Muscle of leg (tissue), 11 donors: ENCODE data around the gene MYO5A. TPM values are rescaled to one million over a fixed set of nuclear protein-coding genes. Genes with fewer than 3 reads are reported as not detected.
A peak's percentile ranks its signal among the peaks of the same experiment; 100 is the strongest.
"Not testable (repeated sequence)": the region's sequence is repeated elsewhere in the genome, so short reads cannot be mapped to it uniquely, and the experiment has no call there.

Source experiments
- DNase-seq: peaks from one replicate; pipeline ENCODE4 v3.0.0; 2013
- H3K27ac ChIP-seq: one replicate; pipeline ENCODE4 v1.5.1; 2013; ENCODE audit warnings: mild to moderate bottlenecking, low read length, control low read depth
- H3K27me3 ChIP-seq: one replicate; pipeline ENCODE4 v1.6.1; 2013; ENCODE audit warnings: low read length; ENCODE audit not compliant: control insufficient read depth, insufficient read depth
- H3K36me3 ChIP-seq: one replicate; pipeline ENCODE4 v1.6.1; 2013; ENCODE audit warnings: low read length; ENCODE audit not compliant: control insufficient read depth, insufficient read depth
- H3K4me1 ChIP-seq: one replicate; pipeline ENCODE4 v1.6.1; 2013; ENCODE audit warnings: low read length; ENCODE audit not compliant: control insufficient read depth, insufficient read depth
- H3K4me3 ChIP-seq: one replicate; pipeline ENCODE4 v1.5.1; 2013; ENCODE audit warnings: low read length, control low read depth
- H3K9me3 ChIP-seq: replicated peaks from 2 replicates; pipeline ENCODE4 v1.6.1; 2013; ENCODE audit warnings: low read depth, low read length; ENCODE audit not compliant: control insufficient read depth
- WGBS: methylation state at CpG from one replicate; pipeline ENCODE4 v1.1.5; 2013; ENCODE audit warnings: missing lambda C conversion rate; ENCODE audit not compliant: insufficient coverage; 5-methylcytosine and 5-hydroxymethylcytosine counted together
- polyA plus RNA-seq, 8 donors: library from polyadenylated mRNA; unstranded; fragments of 120-200 nt; gene quantifications; one replicate each; pipeline versions ENCODE4 v1.2.1 to v1.2.3, GENCODE V29; 2013; ENCODE audit warnings: inconsistent platforms in 1 of 8, low replicate concordance in 1 of 8; ENCODE audit not compliant: insufficient read length in 8 of 8, insufficient read depth in 1 of 8
- total RNA-seq: library from RNA; stranded (reverse); fragments of 120-200 nt; gene quantifications from one replicate; pipeline ENCODE4 v1.2.4, GENCODE V29; 2013

Gene MYO5A
- total and polyA plus RNA-seq, 9 donors: 3.9 to 9.9 (median 6.9) TPM

DNA sequence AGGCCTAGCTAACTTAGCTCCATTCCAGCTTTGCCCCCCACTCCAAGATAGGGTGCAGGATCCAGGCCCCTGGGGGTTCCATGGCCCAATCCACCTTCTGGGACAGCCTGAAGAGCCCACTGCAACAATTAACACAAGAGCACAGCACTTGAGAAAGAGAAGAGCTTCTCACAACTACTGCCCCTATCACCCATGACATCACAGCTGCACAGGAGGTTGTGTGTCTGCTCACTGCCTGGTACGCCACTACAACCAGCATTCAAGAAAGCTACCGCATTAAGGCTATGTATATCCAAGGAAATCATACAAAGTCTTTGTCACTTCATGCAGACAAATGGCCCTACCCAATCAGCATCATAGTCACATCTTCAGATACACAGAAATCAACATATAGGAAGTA, 62.0 kb downstream of the MYO5A start:
- Histone ChIP-seq H3K27me3 (no peaks in the 10 kb centered on the region), H3K36me3 (no peaks in the 10 kb centered on the region), H3K4me1 (no peaks in the 10 kb centered on the region), H3K9me3 (no peaks in the 10 kb centered on the region), H3K27ac (no peak overlapping the region), H3K4me3 (no peak overlapping the region)
- DNase-seq: no peak
- no CpG with 5 or more reads among the region's 2 CpGs for WGBS

DNA sequence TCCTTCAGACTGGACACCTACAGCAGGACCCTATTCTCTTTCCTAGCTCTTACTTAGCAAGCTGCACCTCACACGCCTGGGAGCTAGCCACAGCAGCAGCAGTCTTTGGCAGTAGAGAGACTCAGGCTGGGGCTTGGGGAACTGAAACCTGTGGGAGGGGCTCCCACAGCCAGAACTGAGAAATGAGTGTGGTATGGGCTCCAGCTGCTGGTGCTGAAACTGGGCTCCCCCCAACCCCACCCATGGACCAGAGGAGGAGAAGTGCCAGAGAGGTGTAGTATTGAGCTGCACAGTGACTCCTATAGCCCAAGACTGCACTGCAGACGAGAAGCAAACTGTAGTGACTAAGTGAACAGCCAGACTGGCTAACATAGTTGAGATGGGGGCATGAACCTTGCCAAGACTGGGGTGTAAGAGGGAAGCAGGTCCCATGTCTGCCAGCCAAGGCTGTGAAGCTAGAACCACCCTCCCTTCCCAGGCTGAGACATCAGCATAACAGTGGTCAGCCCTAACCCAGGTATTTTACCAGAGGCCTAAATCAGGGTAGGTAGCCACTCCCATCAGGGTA, 62.5 kb downstream of the MYO5A start:
- no peaks in the 10 kb centered on the region for H3K4me1 ChIP-seq
- no peak overlapping the region for H3K27ac ChIP-seq
- 67% methylated on average over 1 of the region's 2 CpGs for WGBS
- peak; percentile 65 for DNase-seq
- no peaks in the 10 kb centered on the region for H3K27me3 ChIP-seq
- no peak overlapping the region for H3K4me3 ChIP-seq
- H3K9me3 ChIP-seq: no peaks in the 10 kb centered on the region
- H3K36me3 ChIP-seq: no peaks in the 10 kb centered on the region

DNA sequence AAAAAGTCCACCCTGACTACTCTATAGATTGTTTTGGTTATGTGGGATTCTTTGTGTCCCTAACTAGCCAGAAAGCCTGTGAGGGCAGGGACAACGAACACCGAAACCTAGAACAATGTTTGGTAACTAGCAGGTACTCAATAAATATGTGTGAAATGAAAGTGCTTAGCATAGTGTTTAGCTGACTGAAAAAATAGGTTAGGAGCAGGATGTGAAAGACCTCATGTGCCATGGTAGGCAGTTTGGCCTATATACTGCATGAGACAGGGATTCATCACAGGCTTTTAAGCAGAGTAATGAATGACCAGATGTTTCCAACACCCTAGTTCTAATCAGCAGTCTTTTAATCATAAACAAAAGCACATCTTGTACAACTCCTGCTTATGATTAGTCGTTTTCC, 64.2 kb downstream of the MYO5A start:
- Histone ChIP-seq H3K4me1 (no peaks in the 10 kb centered on the region), H3K9me3 (no peaks in the 10 kb centered on the region), H3K27ac (no peak overlapping the region), H3K4me3 (no peak overlapping the region), H3K27me3 (no peaks in the 10 kb centered on the region), H3K36me3 (no peaks in the 10 kb centered on the region)
- 90% methylated on average over 2 of the region's 3 CpGs for WGBS
- DNase-seq: no peak

DNA sequence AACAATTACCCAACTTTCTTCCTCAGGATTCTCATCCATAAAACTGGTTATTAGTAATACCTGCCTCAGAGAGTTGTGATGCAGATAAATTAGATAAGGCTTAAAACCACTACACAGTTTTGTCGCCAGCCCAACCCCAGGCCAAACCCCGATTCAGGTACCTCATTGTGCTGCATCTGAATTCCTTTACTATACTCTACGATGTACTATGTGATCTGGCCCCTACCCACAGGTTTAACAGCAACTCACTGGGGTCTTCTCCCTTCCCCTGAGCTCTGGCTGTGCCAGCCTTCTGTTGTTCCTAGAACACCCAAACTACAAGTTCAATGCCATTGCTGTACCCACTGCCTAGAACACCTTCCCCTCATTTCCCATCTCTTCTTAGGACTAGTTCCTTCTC, 64.6 kb downstream of the MYO5A start:
- Histone ChIP-seq H3K4me3 (no peak overlapping the region), H3K27ac (no peak overlapping the region), H3K27me3 (no peaks in the 10 kb centered on the region), H3K36me3 (no peaks in the 10 kb centered on the region), H3K4me1 (no peaks in the 10 kb centered on the region), H3K9me3 (no peaks in the 10 kb centered on the region)
- no peak for DNase-seq
- WGBS: 81% methylated on average over 3 of the region's 3 CpGs

DNA sequence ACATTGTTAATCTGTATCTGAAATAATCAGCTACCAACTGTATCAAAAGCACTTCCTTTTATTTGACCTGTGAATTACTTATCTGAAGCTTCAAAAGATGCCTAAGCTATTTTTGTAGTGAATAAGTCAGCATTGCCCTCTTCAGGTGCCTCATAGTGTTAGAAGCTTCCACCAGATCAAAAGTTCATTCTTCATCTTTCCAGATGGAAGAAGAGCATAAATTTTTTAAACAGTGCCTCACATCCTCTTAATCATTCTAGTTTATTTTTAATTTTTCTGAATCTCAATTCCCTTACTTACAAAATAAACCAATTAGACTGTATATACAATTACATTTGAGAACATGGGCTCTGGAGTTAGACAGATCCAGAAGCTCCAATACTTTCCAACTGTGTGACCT, 65.0 kb downstream of the MYO5A start:
- no peaks in the 10 kb centered on the region for H3K4me1 ChIP-seq
- no peaks in the 10 kb centered on the region for H3K27me3 ChIP-seq
- H3K9me3 ChIP-seq: no peaks in the 10 kb centered on the region
- H3K36me3 ChIP-seq: no peaks in the 10 kb centered on the region
- no peak overlapping the region for H3K4me3 ChIP-seq
- DNase-seq: no peak
- no peak overlapping the region for H3K27ac ChIP-seq

DNA sequence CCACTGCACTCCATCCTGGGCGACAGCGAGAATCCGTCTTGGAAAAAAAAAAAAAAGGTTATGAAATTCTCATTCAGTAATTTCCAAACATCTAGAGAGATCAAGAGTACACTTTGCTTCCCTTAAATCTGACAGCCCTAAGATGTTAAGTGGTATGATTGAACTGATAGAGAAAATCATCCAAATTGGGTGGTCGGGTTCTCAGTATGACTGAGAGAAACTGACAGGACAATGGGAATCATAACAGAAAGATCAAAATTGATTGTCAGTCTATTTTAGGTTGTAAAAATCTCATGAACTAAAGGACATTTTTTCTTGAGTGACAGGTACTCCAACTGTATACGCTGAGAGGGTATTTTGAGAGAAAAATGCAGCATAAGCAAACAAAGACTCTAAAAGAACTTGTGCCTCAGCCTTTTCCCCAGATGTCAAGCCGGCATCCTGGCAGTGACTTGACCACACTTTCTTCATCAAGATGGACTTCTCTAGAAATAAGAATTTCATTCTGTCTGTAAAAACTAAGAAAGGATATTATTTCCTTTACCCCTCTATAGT, 65.8 kb downstream of the MYO5A start:
- H3K36me3 ChIP-seq: no peaks in the 10 kb centered on the region
- no peaks in the 10 kb centered on the region for H3K4me1 ChIP-seq
- H3K27me3 ChIP-seq: no peaks in the 10 kb centered on the region
- H3K27ac ChIP-seq: no peak overlapping the region
- H3K9me3 ChIP-seq: no peaks in the 10 kb centered on the region
- H3K4me3 ChIP-seq: no peak overlapping the region
- whole genome bisulfite sequencing: no CpG with 5 or more reads among the region's 6 CpGs
- DNase-seq: no peak

DNA sequence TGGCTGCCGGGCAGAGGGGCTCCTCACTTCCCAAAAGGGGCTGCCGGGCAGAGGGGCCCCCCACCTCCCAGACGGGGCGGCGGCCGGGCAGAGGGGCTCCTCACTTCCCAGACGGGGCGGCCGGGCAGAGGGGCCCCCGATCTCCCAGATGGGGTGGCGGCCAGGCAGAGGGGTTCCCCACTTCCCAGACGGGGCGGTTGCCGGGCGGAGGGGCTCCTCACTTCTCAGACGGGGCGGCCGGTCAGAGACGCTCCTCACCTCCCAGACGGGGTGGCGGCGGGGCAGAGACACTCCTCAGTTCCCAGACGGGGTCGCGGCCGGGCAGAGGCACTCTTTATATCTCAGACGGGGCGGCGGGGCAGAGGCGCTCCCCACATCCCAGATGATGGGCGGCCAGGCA, 69.0 kb downstream of the MYO5A start:
- not testable (repeated sequence) for H3K36me3 ChIP-seq, H3K27ac ChIP-seq, H3K9me3 ChIP-seq, DNase-seq, H3K4me1 ChIP-seq, H3K27me3 ChIP-seq, H3K4me3 ChIP-seq
- WGBS: 92% methylated on average over 10 of the region's 31 CpGs

DNA sequence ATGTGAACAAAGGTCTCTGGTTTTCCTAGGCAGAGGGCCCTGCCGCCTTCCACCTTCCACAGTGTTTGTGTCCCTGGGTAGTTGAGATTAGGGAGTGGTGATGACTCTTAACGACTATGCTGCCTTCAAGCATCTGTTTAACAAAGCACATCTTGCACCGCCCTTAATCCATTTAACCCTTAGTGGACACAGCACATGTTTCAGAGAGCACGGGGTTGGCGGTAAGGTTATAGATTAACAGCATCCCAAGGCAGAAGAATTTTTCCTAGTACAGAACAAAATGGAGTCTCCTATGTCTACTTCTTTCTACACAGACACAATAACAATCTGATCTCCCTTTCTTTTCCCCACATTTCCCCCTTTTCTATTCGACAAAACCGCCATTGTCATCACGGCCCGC, 69.4 kb downstream of the MYO5A start:
- H3K27ac ChIP-seq, H3K36me3 ChIP-seq, H3K4me3 ChIP-seq, H3K4me1 ChIP-seq, H3K9me3 ChIP-seq, H3K27me3 ChIP-seq, DNase-seq: not testable (repeated sequence)
- whole genome bisulfite sequencing: 95% methylated on average over 6 of the region's 9 CpGs

DNA sequence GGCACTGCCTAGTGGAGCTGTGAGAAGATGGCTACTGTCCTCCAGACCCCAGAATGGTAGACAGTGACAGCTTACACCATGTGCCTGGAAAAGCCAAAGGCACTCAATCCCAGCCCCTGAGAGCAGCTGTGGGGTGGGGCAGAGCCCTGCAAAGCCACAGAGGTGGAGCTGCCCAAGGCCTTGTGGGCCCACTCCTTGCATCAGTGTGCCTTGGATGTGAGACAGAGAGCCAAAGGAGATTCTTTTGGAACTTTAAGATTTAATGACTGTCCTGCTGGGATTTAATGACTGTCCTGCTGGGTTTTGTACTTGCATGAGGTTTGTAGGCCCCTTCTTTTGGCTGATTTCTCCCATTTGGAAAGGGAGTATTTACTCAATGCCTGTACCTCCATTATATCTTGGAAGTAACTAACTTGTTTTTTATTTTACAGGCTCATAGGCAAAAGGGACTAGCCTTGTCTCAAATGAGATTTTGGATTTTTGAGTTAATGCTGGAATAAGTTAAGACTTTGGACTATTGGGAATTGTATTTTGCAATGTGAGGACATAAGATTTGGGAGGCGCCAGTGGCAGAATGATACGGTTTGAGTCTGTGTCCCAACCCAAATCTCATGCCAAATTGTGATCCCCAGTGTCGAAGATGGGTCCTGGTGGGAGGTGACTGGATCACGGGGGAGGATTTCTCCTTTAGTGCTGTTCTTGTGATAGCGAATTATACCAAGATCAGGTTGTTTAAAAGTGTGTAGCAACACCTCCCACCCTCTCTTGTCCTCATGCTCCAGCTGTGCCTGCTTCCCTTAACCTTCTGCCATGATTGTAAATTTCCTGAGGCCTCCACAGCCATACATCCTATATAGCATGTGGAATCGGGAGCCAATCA, 80.4 kb downstream of the MYO5A start:
- H3K27me3 ChIP-seq: no peaks in the 10 kb centered on the region
- peaks cover 3% of the 10 kb centered on the region for H3K9me3 ChIP-seq
- H3K27ac ChIP-seq: no peak overlapping the region
- no peak overlapping the region for H3K4me3 ChIP-seq
- H3K4me1 ChIP-seq: peaks cover 3% of the 10 kb centered on the region
- 53% methylated on average over 2 of the region's 6 CpGs for WGBS
- H3K36me3 ChIP-seq: no peaks in the 10 kb centered on the region
- DNase-seq: no peak

DNA sequence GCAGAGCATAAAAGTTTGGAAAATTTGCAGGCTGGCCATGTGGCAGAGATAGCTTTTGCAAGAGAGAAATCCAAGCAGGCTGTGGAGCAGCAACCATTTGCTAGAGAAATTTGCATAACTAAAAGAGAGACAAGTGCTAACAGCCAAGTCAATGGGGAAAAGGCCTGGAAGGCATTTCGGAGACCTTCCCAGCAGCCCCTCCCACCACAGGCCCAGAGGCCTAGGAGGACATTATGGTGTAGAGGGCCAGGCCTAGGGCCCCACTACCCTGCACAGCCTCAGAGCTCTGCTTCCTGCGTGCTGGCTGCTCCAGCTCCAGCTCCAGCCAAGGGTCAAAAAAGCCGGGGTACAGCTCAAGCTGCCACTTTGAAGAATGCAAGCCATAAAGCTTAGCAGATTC, 82.7 kb downstream of the MYO5A start:
- Histone ChIP-seq H3K9me3 (peaks cover 3% of the 10 kb centered on the region), H3K4me3 (no peak overlapping the region), H3K36me3 (no peaks in the 10 kb centered on the region), H3K4me1 (peaks cover 3% of the 10 kb centered on the region), H3K27me3 (no peaks in the 10 kb centered on the region), H3K27ac (no peak overlapping the region)
- DNase-seq: no peak
- WGBS: 68% methylated on average over 3 of the region's 3 CpGs
